Omental fat pad (tissue), 4 donors: ENCODE data around the gene CLASP1. TPM values are rescaled to one million over a fixed set of nuclear protein-coding genes. Genes with fewer than 3 reads are reported as not detected.

Source experiments
- ATAC-seq: fragments of 150-250 bp; one replicate; pipeline ENCODE4 v1.9.1; 2016; ENCODE audit warnings: mild to moderate bottlenecking, moderate library complexity; ENCODE audit not compliant: low FRiP score
- DNase-seq: peaks from one replicate; pipeline ENCODE4 v3.0.0-alpha.2; 2019; ENCODE audit warnings: low spot score
- small RNA-seq: library from RNA; depleted of rRNA; stranded (forward); fragments of <200 nt; gene quantifications from one replicate; pipeline ENCODE3, GENCODE V24; 2016
- total RNA-seq, 4 donors: library from RNA; depleted of rRNA; stranded (reverse); fragments of >200 nt; gene quantifications; one replicate each; pipeline ENCODE4 v1.1.0, GENCODE V29; 2016
- TF ChIP-seq, protein P1 (sequence below), 3 donors: fragments of 450-650 bp; IDR thresholded peaks; one replicate each; pipeline ENCODE4 v1.5.1; 2016 to 2017; ENCODE audit warnings: antibody characterized with exemption in 3 of 3, mild to moderate bottlenecking in 3 of 3, moderate library complexity in 2 of 3

Gene CLASP1
- total RNA-seq, 4 donors from 2014 or later: 56.2 to 114 (median 64.5) TPM

GRCh38 chr2:121291251-121291580, 358.0 kb downstream of the CLASP1 start:
- DNase-seq (no peak), ATAC-seq (no peak)
- TF ChIP-seq, protein P1, sequence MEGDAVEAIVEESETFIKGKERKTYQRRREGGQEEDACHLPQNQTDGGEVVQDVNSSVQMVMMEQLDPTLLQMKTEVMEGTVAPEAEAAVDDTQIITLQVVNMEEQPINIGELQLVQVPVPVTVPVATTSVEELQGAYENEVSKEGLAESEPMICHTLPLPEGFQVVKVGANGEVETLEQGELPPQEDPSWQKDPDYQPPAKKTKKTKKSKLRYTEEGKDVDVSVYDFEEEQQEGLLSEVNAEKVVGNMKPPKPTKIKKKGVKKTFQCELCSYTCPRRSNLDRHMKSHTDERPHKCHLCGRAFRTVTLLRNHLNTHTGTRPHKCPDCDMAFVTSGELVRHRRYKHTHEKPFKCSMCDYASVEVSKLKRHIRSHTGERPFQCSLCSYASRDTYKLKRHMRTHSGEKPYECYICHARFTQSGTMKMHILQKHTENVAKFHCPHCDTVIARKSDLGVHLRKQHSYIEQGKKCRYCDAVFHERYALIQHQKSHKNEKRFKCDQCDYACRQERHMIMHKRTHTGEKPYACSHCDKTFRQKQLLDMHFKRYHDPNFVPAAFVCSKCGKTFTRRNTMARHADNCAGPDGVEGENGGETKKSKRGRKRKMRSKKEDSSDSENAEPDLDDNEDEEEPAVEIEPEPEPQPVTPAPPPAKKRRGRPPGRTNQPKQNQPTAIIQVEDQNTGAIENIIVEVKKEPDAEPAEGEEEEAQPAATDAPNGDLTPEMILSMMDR (IDR thresholded peaks at IDR 0.05): no peak

GRCh38 chr2:121289271-121289670, 360.0 kb downstream of the CLASP1 start:
- ATAC-seq (no peak), DNase-seq (no peak)
- TF ChIP-seq, protein P1 (IDR thresholded peaks at IDR 0.05): no peak

- DNase-seq: no peak
- TF ChIP-seq, protein P1 (IDR thresholded peaks at IDR 0.05): no peak
- no peak for ATAC-seq
Measured at GRCh38 chr2:121288454-121289231, 360.6 kb downstream of the CLASP1 start.

GRCh38 chr2:121287956-121288355, 361.3 kb downstream of the CLASP1 start:
- DNase-seq (no peak), ATAC-seq (no peak)
- TF ChIP-seq, protein P1 (IDR thresholded peaks at IDR 0.05): no peak

Small RNAs within 50 kb of the gene (small RNA-seq; reads per million reads assigned to genes)
- gene RF00019: not detected
- gene RNU4ATAC: 138 reads per million, percentile 97 among the genes with 10 or more reads in this experiment

Other genes with a start within 250 kb of the CLASP1 start
- not detected for gene RNU4ATAC, start 118.6 kb downstream of the CLASP1 start, total RNA-seq
- gene NIFK, start 87.4 kb upstream of the CLASP1 start, total RNA-seq: 10 to 100 TPM; 33.1 to 97.6 (median 50.1) TPM
- gene TSN, start 106.2 kb upstream of the CLASP1 start, total RNA-seq: 10 to 100 TPM; 28.3 to 39.5 (median 33.2) TPM